Esophagus squamous epithelium (tissue), 5 donors: ENCODE measurements around the gene RYR3. TPM values are rescaled to one million over a fixed set of nuclear protein-coding genes. Genes with fewer than 3 reads are reported as not detected.
"Not testable (repeated sequence)": the region's sequence is repeated elsewhere in the genome, so short reads cannot be mapped to it uniquely, and the experiment has no call there.

ENCODE experiments used
- DNase-seq: peaks from one replicate; lab custom pipeline; 2025; lab: John Stamatoyannopoulos, UW
- H3K27ac ChIP-seq, 4 donors: fragments of 200-600 bp; sonication (generic); one replicate each; pipeline ENCODE4 v1.5.1; 2016 to 2019; ENCODE audit warnings: mild to moderate bottlenecking in 1 of 4
- H3K27me3 ChIP-seq, 4 donors: fragments of 200-600 bp; sonication (generic); 1 replicate in 3 of 4; 2 replicates in 1 of 4; pipeline versions ENCODE4 v1.5.1 to v1.6.0; 2017 to 2021; ENCODE audit warnings: antibody characterized with exemption in 1 of 4
- H3K36me3 ChIP-seq, 3 donors: fragments of 200-600 bp; sonication (generic); one replicate each; pipeline ENCODE4 v1.5.1; 2016 to 2019
- H3K4me1 ChIP-seq, 3 donors: fragments of 200-600 bp; sonication (generic); one replicate each; pipeline ENCODE4 v1.5.1; 2017 to 2019
- H3K4me3 ChIP-seq, 4 donors: fragments of 200-600 bp; sonication (generic); 1 replicate in 3 of 4; 2 replicates in 1 of 4; pipeline ENCODE4 v1.5.1; 2016 to 2019; ENCODE audit warnings: mild to moderate bottlenecking in 2 of 4, moderate library complexity in 1 of 4
- H3K9me3 ChIP-seq, 3 donors: fragments of 200-600 bp; sonication (generic); one replicate each; pipeline ENCODE4 v1.5.1; 2016 to 2019
- POLR2A ChIP-seq, 4 donors: fragments of 450-650 bp; IDR thresholded peaks; one replicate each; pipeline ENCODE4 v1.6.1; 2017; ENCODE audit warnings: antibody characterized with exemption in 4 of 4, mild to moderate bottlenecking in 4 of 4, moderate library complexity in 3 of 4
- WGBS, 2 donors: methylation state at CpG; one replicate each; pipeline ENCODE4 v1.1.5; 2018; 5-methylcytosine and 5-hydroxymethylcytosine counted together
- intact Hi-C: fragments of 100-400 bp; cut with DNase I; formaldehyde crosslinking; loops from one replicate; pipeline ENCODE4 v1.15.0; 2022
- total RNA-seq, 4 donors: library from RNA; depleted of rRNA; stranded (reverse); fragments of >200 nt; gene quantifications; one replicate each; pipeline ENCODE4 v1.1.0, GENCODE V29; 2016
- TF ChIP-seq, protein P1 (sequence below), 6 experiments: fragments of 450-650 bp in 4 of 6; fragments of 200-600 bp in 2 of 6; sonication (generic) in 2 of 6; IDR thresholded peaks; one replicate each; pipeline ENCODE4 v1.5.1; 2016 to 2019; ENCODE audit warnings: antibody characterized with exemption in 6 of 6, mild to moderate bottlenecking in 4 of 6, moderate library complexity in 4 of 6
- donor health status: DM: yes; HTN: yes; CAD: no.

The RYR3 gene
- total RNA-seq, 4 donors from 2014 or later = 0.15 to 4.2 (median 0.43) TPM

DNA sequence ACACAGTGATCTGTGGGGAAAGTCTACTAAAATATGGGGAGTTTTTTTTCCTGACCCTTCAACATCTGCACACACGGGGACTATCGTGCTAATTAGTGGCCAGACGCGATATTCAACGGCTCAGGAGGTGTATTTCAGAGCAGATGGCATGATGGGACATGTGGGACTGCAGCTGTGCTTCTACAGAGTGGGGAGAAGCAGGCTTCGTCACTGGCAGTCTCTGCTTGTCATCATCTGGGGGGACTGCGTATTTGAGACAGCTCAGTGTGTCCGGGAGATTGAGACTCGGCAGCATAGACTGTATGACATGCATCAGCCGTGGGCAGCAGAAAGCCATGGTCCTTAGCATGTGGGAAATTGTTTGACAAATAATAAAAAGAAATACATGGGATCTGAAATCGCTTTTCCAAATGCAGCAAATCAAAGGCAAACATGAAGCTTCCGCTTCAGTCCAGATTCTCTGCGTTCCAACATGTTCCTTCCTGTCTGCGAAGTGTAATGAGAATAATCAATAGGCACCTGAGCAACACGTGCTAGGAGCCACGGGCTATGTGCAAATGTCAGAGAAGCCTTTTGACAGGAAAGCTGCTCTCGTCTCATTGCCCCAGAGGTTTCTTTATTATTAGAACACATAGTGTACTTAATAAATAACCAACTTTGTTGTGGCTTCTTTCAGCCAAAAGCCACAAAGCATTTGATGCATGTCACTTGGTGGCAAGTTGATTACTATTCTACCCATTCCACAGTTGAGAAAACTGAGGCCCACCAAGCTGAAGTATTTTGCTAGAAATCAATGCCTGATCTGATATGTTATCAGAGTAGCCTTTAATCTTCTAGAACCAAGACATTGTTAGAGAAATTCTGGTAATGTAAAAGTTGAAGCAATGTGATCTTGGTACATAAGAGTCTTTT, 276.3 kb downstream of the RYR3 start:
- H3K27ac ChIP-seq = no peak overlapping the region
- no peak for TF ChIP-seq POLR2A (IDR thresholded peaks at IDR 0.05)
- TF ChIP-seq, protein P1, sequence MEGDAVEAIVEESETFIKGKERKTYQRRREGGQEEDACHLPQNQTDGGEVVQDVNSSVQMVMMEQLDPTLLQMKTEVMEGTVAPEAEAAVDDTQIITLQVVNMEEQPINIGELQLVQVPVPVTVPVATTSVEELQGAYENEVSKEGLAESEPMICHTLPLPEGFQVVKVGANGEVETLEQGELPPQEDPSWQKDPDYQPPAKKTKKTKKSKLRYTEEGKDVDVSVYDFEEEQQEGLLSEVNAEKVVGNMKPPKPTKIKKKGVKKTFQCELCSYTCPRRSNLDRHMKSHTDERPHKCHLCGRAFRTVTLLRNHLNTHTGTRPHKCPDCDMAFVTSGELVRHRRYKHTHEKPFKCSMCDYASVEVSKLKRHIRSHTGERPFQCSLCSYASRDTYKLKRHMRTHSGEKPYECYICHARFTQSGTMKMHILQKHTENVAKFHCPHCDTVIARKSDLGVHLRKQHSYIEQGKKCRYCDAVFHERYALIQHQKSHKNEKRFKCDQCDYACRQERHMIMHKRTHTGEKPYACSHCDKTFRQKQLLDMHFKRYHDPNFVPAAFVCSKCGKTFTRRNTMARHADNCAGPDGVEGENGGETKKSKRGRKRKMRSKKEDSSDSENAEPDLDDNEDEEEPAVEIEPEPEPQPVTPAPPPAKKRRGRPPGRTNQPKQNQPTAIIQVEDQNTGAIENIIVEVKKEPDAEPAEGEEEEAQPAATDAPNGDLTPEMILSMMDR (IDR thresholded peaks at IDR 0.05) = no peak
- H3K4me1 ChIP-seq = peaks cover 0 to 7% (median 0%) of the 10 kb centered on the region in 3 donors
- WGBS, 2 donors = 33 to 44% methylated on average over 17 of the region's 17 CpGs
- no peaks in the 10 kb centered on the region for H3K27me3 ChIP-seq
- DNase-seq = no peak
- no peaks in the 10 kb centered on the region for H3K36me3 ChIP-seq
- H3K9me3 ChIP-seq = no peaks in the 10 kb centered on the region
- no peak overlapping the region for H3K4me3 ChIP-seq
- intact Hi-C loops = no loop called here

DNA sequence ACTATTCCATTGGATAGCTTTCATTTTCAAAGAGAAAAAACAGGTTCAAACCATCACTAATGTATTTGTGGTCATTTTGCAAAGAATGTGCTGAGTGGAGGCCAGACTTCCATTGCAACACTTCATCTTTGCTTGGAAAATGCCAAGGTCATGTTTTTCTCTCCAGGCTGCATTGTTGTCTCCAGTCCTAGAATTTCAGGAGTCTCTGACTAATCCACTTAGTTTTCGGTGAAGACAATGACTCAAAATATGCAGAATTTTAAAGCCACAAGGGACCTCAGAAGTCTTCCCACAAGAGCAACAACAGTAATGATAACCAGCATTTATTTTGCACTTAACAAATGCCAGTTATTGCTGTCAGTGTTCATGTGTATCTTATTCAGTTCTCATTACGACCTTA, 277.0 kb downstream of the RYR3 start:
- Histone ChIP-seq H3K27ac (no peak overlapping the region), H3K27me3 (no peaks in the 10 kb centered on the region), H3K9me3 (no peaks in the 10 kb centered on the region), H3K36me3 (no peaks in the 10 kb centered on the region), H3K4me1 (peaks cover 0 to 7% (median 0%) of the 10 kb centered on the region in 3 donors), H3K4me3 (no peak overlapping the region)
- TF ChIP-seq POLR2A (IDR thresholded peaks at IDR 0.05) = no peak
- TF ChIP-seq, protein P1 (IDR thresholded peaks at IDR 0.05) = no peak
- DNase-seq = no peak
- WGBS, 2 donors = 43 to 66% methylated on average over 2 of the region's 2 CpGs
- intact Hi-C loops = no loop called here

DNA sequence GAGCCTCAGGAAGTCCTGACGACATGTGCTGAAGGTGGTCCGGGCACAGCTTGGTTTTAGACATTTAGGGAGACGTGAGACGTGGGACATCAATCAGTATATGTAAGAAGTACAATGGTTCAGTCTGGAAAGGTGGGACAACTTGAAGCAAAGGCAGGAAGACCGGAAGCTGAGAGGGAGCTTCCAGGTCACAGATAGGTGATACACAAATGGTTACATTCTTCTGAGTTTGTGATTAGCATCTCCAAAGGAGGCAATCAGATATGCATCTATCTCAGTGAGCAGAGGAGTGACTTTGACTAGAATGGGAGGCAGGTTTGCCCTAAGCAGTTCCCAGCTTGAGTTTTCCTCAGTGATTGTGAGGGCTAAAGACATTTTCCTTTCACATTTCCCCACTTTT, 282.1 kb downstream of the RYR3 start:
- 82 to 89% methylated on average over 5 of the region's 5 CpGs for WGBS, 2 donors
- DNase-seq = no peak
- no peaks in the 10 kb centered on the region for H3K9me3 ChIP-seq
- H3K27me3 ChIP-seq = no peaks in the 10 kb centered on the region
- intact Hi-C loops = no loop called here
- no peak for TF ChIP-seq POLR2A (IDR thresholded peaks at IDR 0.05)
- TF ChIP-seq, protein P1 (IDR thresholded peaks at IDR 0.05) = no peak
- no peaks in the 10 kb centered on the region for H3K36me3 ChIP-seq
- H3K4me1 ChIP-seq = no peaks in the 10 kb centered on the region
- no peak overlapping the region for H3K27ac ChIP-seq
- no peak overlapping the region for H3K4me3 ChIP-seq

GRCh38 chr15:33598382-33598781, 287.6 kb downstream of the RYR3 start:
- DNase-seq, H3K4me1 ChIP-seq, H3K9me3 ChIP-seq, H3K36me3 ChIP-seq, H3K27ac ChIP-seq, H3K4me3 ChIP-seq, H3K27me3 ChIP-seq, intact Hi-C loops: not testable (repeated sequence)
- 65 to 67% methylated on average over 4 of the region's 4 CpGs for WGBS, 2 donors

DNA sequence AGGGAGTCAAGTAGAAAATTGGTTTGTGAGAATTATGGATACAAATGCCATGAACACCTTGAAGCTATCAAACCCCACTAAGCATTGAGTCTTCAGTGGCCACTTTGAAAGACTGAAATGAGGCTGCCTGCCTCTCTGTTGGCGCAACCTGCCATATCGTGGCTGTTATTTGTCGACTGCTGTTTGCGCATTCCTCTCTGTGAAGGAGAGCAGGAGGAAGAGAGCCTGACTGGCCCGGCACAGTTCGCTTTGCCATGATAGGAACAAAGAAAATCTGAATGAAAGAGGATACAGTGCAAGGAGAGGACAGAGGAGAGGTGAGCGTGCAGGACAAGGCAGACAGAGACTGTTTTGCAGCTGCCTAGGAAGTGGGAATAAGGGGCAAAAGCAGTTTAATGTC, 289.4 kb downstream of the RYR3 start:
- TF ChIP-seq POLR2A (IDR thresholded peaks at IDR 0.05) = no peak
- TF ChIP-seq, protein P1 (IDR thresholded peaks at IDR 0.05) = no peak
- WGBS, 2 donors = 63 to 68% methylated on average over 5 to 7 of the region's 7 CpGs
- Histone ChIP-seq H3K27ac (no peak overlapping the region), H3K27me3 (no peaks in the 10 kb centered on the region), H3K4me3 (no peak overlapping the region), H3K4me1 (no peaks in the 10 kb centered on the region), H3K9me3 (no peaks in the 10 kb centered on the region), H3K36me3 (no peaks in the 10 kb centered on the region)
- no peak for DNase-seq
- intact Hi-C loops = no loop called here
